ENCODE data around the gene TBPL1.

TBPL1 gene

GRCh38 chr6:134009876-134010275, 56.9 kb downstream of the TBPL1 start:
- no peak for DNase-seq

- no peak for DNase-seq
These were observed 57.4 kb downstream of the TBPL1 start for GRCh38 chr6:134010400-134010799.

GRCh38 chr6:134010974-134011373, 58.0 kb downstream of the TBPL1 start:
- DNase-seq: no peak

GRCh38 chr6:134014588-134015137, 61.6 kb downstream of the TBPL1 start:
- DNase-seq: no peak

GRCh38 chr6:134015719-134016557, 62.9 kb downstream of the TBPL1 start:
- no peak for DNase-seq

GRCh38 chr6:134016558-134016814, 63.5 kb downstream of the TBPL1 start:
- DNase-seq: no peak

GRCh38 chr6:134020071-134020470, 67.0 kb downstream of the TBPL1 start:
- no peak for DNase-seq

GRCh38 chr6:134020543-134020942, 67.5 kb downstream of the TBPL1 start:
- no peak for DNase-seq

- no peak for DNase-seq
These were observed 67.9 kb downstream of the TBPL1 start for GRCh38 chr6:134020968-134021367.

- DNase-seq: no peak
These were observed 68.5 kb downstream of the TBPL1 start for GRCh38 chr6:134021396-134022122.

- no peak for DNase-seq
These were observed 69.6 kb downstream of the TBPL1 start for GRCh38 chr6:134022650-134023049.

- DNase-seq: no peak
These were observed 73.6 kb downstream of the TBPL1 start for GRCh38 chr6:134026597-134026996.

- DNase-seq: no peak
These were observed 75.4 kb downstream of the TBPL1 start for GRCh38 chr6:134028438-134028837.

- DNase-seq: no peak
These were observed 76.8 kb downstream of the TBPL1 start for GRCh38 chr6:134029495-134030455.

GRCh38 chr6:134031696-134032255, 78.8 kb downstream of the TBPL1 start:
- DNase-seq: no peak

GRCh38 chr6:134034478-134034877, 81.5 kb downstream of the TBPL1 start:
- no peak for DNase-seq

- no peak for DNase-seq
These were observed 82.2 kb downstream of the TBPL1 start for GRCh38 chr6:134034961-134035822.

GRCh38 chr6:134035823-134036296, 82.8 kb downstream of the TBPL1 start:
- DNase-seq: peak; percentile 55 to 82

GRCh38 chr6:134039116-134039515, 86.1 kb downstream of the TBPL1 start:
- no peak for DNase-seq
